ENCODE measurements around the gene CCDC187. TPM values are rescaled to one million over a fixed set of nuclear protein-coding genes. Genes with fewer than 3 reads are reported as not detected.

Gene CCDC187
- total RNA-seq, 2 donors from 2014 or later: 1.2 TPM; not detected in 1

- intact Hi-C loops (cut with DNase I): no loop called here
These were observed 102.1 kb downstream of the CCDC187 start for GRCh38 chr9:136201609-136202453.

GRCh38 chr9:136201174-136201573 lies 102.7 kb downstream of the CCDC187 start:
- TF ChIP-seq POLR2A (IDR thresholded peaks at IDR 0.05) (no peak), CTCF (IDR thresholded peaks at IDR 0.05) (no peak), POLR2AphosphoS5 (IDR thresholded peaks at IDR 0.05) (no peak)
- WGBS: 40% methylated on average over 13 of the region's 13 CpGs
- H3K4me1 ChIP-seq (replicated peaks): no peaks in the 10 kb centered on the region
- no peak overlapping the region for H3K4me3 ChIP-seq
- intact Hi-C loops (cut with DNase I): no loop called here
- H3K27me3 ChIP-seq (replicated peaks; ENCODE audit: insufficient read depth): peaks cover 81% of the 10 kb centered on the region
- H3K9me3 ChIP-seq: no peaks in the 10 kb centered on the region
- DNase-seq (ENCODE audit: low spot score): no peak
- H3K27ac ChIP-seq: no peak overlapping the region
- no peaks in the 10 kb centered on the region for H3K36me3 ChIP-seq

More at GRCh38 chr9:136201609-136202453, 102.1 kb downstream of the CCDC187 start:
- 3% methylated on average over 80 of the region's 85 CpGs for WGBS
- no peaks in the 10 kb centered on the region for H3K9me3 ChIP-seq
- TF ChIP-seq POLR2A (IDR thresholded peaks at IDR 0.05) (no peak), CTCF (IDR thresholded peaks at IDR 0.05) (no peak), POLR2AphosphoS5 (IDR thresholded peaks at IDR 0.05) (no peak)
- H3K4me1 ChIP-seq (replicated peaks): no peaks in the 10 kb centered on the region
- H3K36me3 ChIP-seq: no peaks in the 10 kb centered on the region
- peaks cover 76% of the 10 kb centered on the region for H3K27me3 ChIP-seq (replicated peaks; ENCODE audit: insufficient read depth)
- H3K27ac ChIP-seq: no peak overlapping the region
- H3K4me3 ChIP-seq: no peak overlapping the region
- no peak for DNase-seq (ENCODE audit: low spot score)

GRCh38 chr9:136200424-136200823 lies 103.5 kb downstream of the CCDC187 start:
- Histone ChIP-seq H3K36me3 (no peaks in the 10 kb centered on the region), H3K27ac (no peak overlapping the region), H3K4me1 (replicated peaks) (no peaks in the 10 kb centered on the region), H3K27me3 (replicated peaks; ENCODE audit: insufficient read depth) (peaks cover 87% of the 10 kb centered on the region), H3K4me3 (no peak overlapping the region), H3K9me3 (no peaks in the 10 kb centered on the region)
- 35% methylated on average over 19 of the region's 19 CpGs for WGBS
- no peak for TF ChIP-seq POLR2AphosphoS5 (IDR thresholded peaks at IDR 0.05)
- no peak for TF ChIP-seq POLR2A (IDR thresholded peaks at IDR 0.05)
- TF ChIP-seq CTCF (IDR thresholded peaks at IDR 0.05): no peak
- intact Hi-C loops (cut with DNase I): no loop called here
- no peak for DNase-seq (ENCODE audit: low spot score)

Other genes starting within 250 kb of the CCDC187 start
- gene NACC2, start 208.8 kb downstream of the CCDC187 start, total RNA-seq: 10 to 100 TPM; 24.5 to 55.2 TPM
- gene TMEM250, start 185.2 kb downstream of the CCDC187 start, total RNA-seq: 10 to 100 TPM; 44.7 to 65.1 TPM
- gene LHX3, start 99.0 kb downstream of the CCDC187 start, total RNA-seq: 1 to 10 TPM in 1 of 2 donors, not detected in 1; 1.3 TPM
- 10 to 100 TPM in 1 of 2 donors, 1 to 10 TPM in 1; 4.3 to 12.2 TPM for gene QSOX2, start 58.3 kb downstream of the CCDC187 start, total RNA-seq
- gene GPSM1, start 23.4 kb upstream of the CCDC187 start, total RNA-seq: 10 to 100 TPM; 11.3 to 89.2 TPM
- gene DNLZ, start 59.6 kb upstream of the CCDC187 start, total RNA-seq: 10 to 100 TPM; 37.6 to 64.3 TPM
- 1 to 10 TPM; 1.5 to 3.4 TPM for gene CARD9, start 69.6 kb upstream of the CCDC187 start, total RNA-seq
- 10 to 100 TPM in 1 of 2 donors, 1 to 10 TPM in 1; 8.6 to 22.2 TPM for gene SNAPC4, start 96.1 kb upstream of the CCDC187 start, total RNA-seq
- 10 to 100 TPM; 19.9 to 52.5 TPM for gene ENTR1, start 106.5 kb upstream of the CCDC187 start, total RNA-seq
- 10 to 100 TPM; 29.2 to 58.7 TPM for gene PMPCA, start 106.6 kb upstream of the CCDC187 start, total RNA-seq
- gene INPP5E, start 135.8 kb upstream of the CCDC187 start, total RNA-seq: 10 to 100 TPM; 10.7 to 22.7 TPM
- 100 to 1,000 TPM in 1 of 2 donors, 10 to 100 TPM in 1; 94.7 to 111 TPM for gene SEC16A, start 178.9 kb upstream of the CCDC187 start, total RNA-seq
- 10 to 100 TPM; 38.0 to 63.3 TPM for gene NOTCH1, start 242.0 kb upstream of the CCDC187 start, total RNA-seq